ENCODE measurements around the gene DHX58. TPM values are rescaled to one million over a fixed set of nuclear protein-coding genes. Genes with fewer than 3 reads are reported as not detected.

The DHX58 gene
- total and polyA plus RNA-seq, 2 donors (not counting 3 experiments of a cell fraction or from before 2014, with no cell fraction given): 3.1 to 9.0 TPM

DNA sequence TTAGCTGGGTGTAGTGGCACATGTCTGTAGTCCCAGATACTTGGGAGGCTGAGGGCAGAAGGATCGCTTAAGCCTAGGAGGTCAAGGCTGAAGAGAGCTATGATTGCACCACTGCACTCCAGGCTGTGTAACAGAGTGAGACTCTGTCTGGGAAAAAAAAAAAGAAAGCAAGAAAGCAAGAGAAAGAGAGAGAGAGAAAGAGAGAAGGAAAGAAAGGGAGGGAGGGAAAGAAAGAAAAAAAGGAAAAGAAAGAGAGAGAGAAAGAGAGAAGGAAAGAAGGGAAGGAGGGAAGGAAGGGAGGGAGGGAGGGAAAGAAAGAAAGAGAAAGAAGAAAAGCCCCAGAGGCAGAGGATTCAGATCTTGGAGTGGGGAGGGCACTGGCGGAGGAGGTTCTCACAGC is 6.5 kb downstream of the DHX58 start:
- intact Hi-C loops (cut with micrococcal nuclease) (no loop called here), dilution Hi-C loops (cut with MboI; ENCODE audit: extremely low pct_ligation_motif_present, low sequenced_read_pairs) (loop anchor here (25.0 kb wide), 1 partner anchor 144 kb away; the partner anchor contains the start of gene CNP)
- ChIA-PET CTCF (interaction anchor here (1.4 kb wide), 1 partner anchor 143 kb away, joined by 5 read pairs; no protein-coding TSS in a partner anchor), POLR2A (no interaction called here)
- Histone ChIP-seq H3K9ac (replicated peaks; ENCODE audit: extremely low read depth, insufficient read depth, low read length) (no peak overlapping the region), H3K27me3 (ENCODE audit: control insufficient read depth in 2 of 2, insufficient read depth in 2 of 2, low read length in 2 of 2) (no peaks in the 10 kb centered on the region), H3K9me3 (replicated peaks; ENCODE audit: control insufficient read depth, insufficient read depth, low read length) (no peaks in the 10 kb centered on the region), H3K4me3 (replicated peaks in 1 of 3; ENCODE audit: insufficient read depth in 1 of 3, low read depth in 1 of 3, low read length in 3 of 3) (no peak overlapping the region), H3K9me1 (replicated peaks; ENCODE audit: control insufficient read depth, extremely low read depth, insufficient read depth, low read length) (no peaks in the 10 kb centered on the region), H4K20me1 (replicated peaks; ENCODE audit: control insufficient read depth, extremely low read depth, insufficient read depth, low read length) (no peaks in the 10 kb centered on the region), H3K4me1 (ENCODE audit: control insufficient read depth, extremely low read depth, insufficient read depth, low read length) (peaks cover 2% of the 10 kb centered on the region), H2AFZ (ENCODE audit: low read depth, low read length) (no peak overlapping the region), H3K4me2 (ENCODE audit: insufficient read depth, low read length) (no peak overlapping the region), H3K27ac (ENCODE audit: insufficient read depth, low read depth, low read length) (no peak overlapping the region), H3K79me2 (ENCODE audit: control insufficient read depth, insufficient read depth, low read length) (no peaks in the 10 kb centered on the region), H3K36me3 (ENCODE audit: control insufficient read depth in 2 of 2, extremely low read depth in 1 of 2, insufficient read depth in 2 of 2, low read length in 2 of 2) (no peaks in the 10 kb centered on the region)
- no TSS peak for BruUV-seq (replicated peaks)
- no peak for DNase-seq (ENCODE audit: low read depth, low spot score)
- no peak for FAIRE-seq
- TF ChIP-seq EZH2 (IDR thresholded peaks at IDR 0.05; ENCODE audit: borderline replicate concordance, low read depth, low read length, severe bottlenecking) (no peak), JUN (IDR thresholded peaks at IDR 0.05; ENCODE audit: borderline replicate concordance, insufficient read depth, insufficient read length, low read depth) (no peak), MYC (IDR thresholded peaks at IDR 0.05; ENCODE audit: low read depth, low read length) (no peak), GATA2 (IDR thresholded peaks at IDR 0.05; ENCODE audit: insufficient read depth, insufficient read length, low read depth, low read length) (no peak), POLR2A (IDR thresholded peaks at IDR 0.05; ENCODE audit: low read depth, low read length) (no peak), POLR2AphosphoS5 (IDR thresholded peaks at IDR 0.05; ENCODE audit: insufficient read depth, low read depth, low read length) (no peak), FOS (IDR thresholded peaks at IDR 0.05; ENCODE audit: borderline replicate concordance, insufficient read depth, low read length) (no peak)
- TF ChIP-seq, protein P1, sequence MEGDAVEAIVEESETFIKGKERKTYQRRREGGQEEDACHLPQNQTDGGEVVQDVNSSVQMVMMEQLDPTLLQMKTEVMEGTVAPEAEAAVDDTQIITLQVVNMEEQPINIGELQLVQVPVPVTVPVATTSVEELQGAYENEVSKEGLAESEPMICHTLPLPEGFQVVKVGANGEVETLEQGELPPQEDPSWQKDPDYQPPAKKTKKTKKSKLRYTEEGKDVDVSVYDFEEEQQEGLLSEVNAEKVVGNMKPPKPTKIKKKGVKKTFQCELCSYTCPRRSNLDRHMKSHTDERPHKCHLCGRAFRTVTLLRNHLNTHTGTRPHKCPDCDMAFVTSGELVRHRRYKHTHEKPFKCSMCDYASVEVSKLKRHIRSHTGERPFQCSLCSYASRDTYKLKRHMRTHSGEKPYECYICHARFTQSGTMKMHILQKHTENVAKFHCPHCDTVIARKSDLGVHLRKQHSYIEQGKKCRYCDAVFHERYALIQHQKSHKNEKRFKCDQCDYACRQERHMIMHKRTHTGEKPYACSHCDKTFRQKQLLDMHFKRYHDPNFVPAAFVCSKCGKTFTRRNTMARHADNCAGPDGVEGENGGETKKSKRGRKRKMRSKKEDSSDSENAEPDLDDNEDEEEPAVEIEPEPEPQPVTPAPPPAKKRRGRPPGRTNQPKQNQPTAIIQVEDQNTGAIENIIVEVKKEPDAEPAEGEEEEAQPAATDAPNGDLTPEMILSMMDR (IDR thresholded peaks at IDR 0.05; ENCODE audit: extremely low read depth in 1 of 2, insufficient read depth in 1 of 2, low read depth in 1 of 2, low read length in 2 of 2): no peak
- TF ChIP-seq, protein P2, sequence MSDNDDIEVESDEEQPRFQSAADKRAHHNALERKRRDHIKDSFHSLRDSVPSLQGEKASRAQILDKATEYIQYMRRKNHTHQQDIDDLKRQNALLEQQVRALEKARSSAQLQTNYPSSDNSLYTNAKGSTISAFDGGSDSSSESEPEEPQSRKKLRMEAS (IDR thresholded peaks at IDR 0.05; ENCODE audit: insufficient read depth, insufficient read length): no peak

Data from endothelial cell of umbilical vein (primary cell).